GM12801 (cell line): ENCODE results near the gene FBXO8.

Experiments used
- CTCF ChIP-seq: IDR thresholded peaks from one replicate; pipeline ENCODE4 v1.5.1; 2011; ENCODE audit warnings: control low read depth; ENCODE audit not compliant: insufficient read length; ENCODE audit errors: extremely low read depth

Gene FBXO8

GRCh38 chr4:174215961-174216680 lies 67.3 kb downstream of the FBXO8 start:
- TF ChIP-seq CTCF: no peak

DNA sequence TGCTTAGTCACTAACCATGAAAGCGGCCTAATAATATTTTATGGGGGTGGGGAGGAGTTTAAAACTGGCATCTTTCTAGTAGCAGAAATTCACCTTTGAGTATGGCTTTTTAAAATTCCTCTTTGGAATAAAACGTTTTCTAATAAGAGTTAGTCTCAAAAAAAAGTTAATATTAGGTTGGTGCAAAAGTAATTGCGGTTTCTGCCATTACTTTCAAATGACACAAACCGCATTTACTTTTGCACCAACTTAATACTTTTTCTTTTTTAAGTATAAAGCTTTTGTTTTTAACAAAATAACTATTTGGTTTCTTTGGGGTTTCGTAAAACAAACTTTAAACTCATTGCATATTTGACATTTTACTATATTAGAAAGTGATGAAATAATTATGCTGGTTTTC lies 68.4 kb downstream of the FBXO8 start:
- TF ChIP-seq CTCF: no peak

GRCh38 chr4:174214101-174214878 lies 69.2 kb downstream of the FBXO8 start:
- no peak for TF ChIP-seq CTCF

- no peak for TF ChIP-seq CTCF
Measured at GRCh38 chr4:174213731-174214100, 69.8 kb downstream of the FBXO8 start.

- TF ChIP-seq CTCF: no peak
Measured at GRCh38 chr4:174212061-174212460, 71.4 kb downstream of the FBXO8 start.

GRCh38 chr4:174211622-174212044 lies 71.8 kb downstream of the FBXO8 start:
- TF ChIP-seq CTCF: no peak

GRCh38 chr4:174210952-174211490 lies 72.4 kb downstream of the FBXO8 start:
- no peak for TF ChIP-seq CTCF
